DOHH2 (cell line): ENCODE measurements around the gene CDH26.

Experiments
- H3F3A ChIP-seq: fragments of 200-600 bp; sonication (generic), shearing (Covaris generic); 2 replicates; pipeline ENCODE4 v1.6.0; 2016; ENCODE audit warnings: antibody characterized with exemption, mild to moderate bottlenecking; ENCODE audit not compliant: control insufficient read depth, insufficient read depth
- H3K27ac ChIP-seq: fragments of 200-600 bp; sonication (generic); 2 replicates; pipeline ENCODE4 v1.5.1; 2014; ENCODE audit warnings: low read depth, mild to moderate bottlenecking, low read length, moderate library complexity
- H3K27me3 ChIP-seq: fragments of 200-600 bp; sonication (generic); 2 replicates; pipeline ENCODE4 v1.6.1; 2014; ENCODE audit warnings: mild to moderate bottlenecking, low read length, mixed read lengths; ENCODE audit not compliant: control insufficient read depth
- H3K36me3 ChIP-seq: fragments of 200-600 bp; sonication (generic); 2 replicates; pipeline ENCODE4 v1.6.1; 2014; ENCODE audit warnings: mild to moderate bottlenecking, low read length, moderate library complexity, mixed read lengths; ENCODE audit not compliant: control insufficient read depth
- H3K4me1 ChIP-seq: fragments of 200-600 bp; sonication (generic); 2 replicates; pipeline ENCODE4 v1.6.1; 2014; ENCODE audit warnings: mild to moderate bottlenecking, low read length, mixed read lengths; ENCODE audit not compliant: control insufficient read depth
- H3K4me2 ChIP-seq: fragments of 200-600 bp; sonication (generic); 2 replicates; pipeline ENCODE4 v1.6.0; 2014; ENCODE audit warnings: mild to moderate bottlenecking, low read length, moderate library complexity
- H3K4me3 ChIP-seq: fragments of 200-600 bp; sonication (generic); 2 replicates; pipeline ENCODE4 v1.5.1; 2014; ENCODE audit warnings: mild to moderate bottlenecking, low read length, mixed read lengths
- H3K79me2 ChIP-seq: fragments of 200-600 bp; sonication (generic); 2 replicates; pipeline ENCODE4 v1.6.1; 2014; ENCODE audit warnings: mild to moderate bottlenecking, low read length, mixed read lengths; ENCODE audit not compliant: control insufficient read depth
- H3K9me2 ChIP-seq: fragments of 200-600 bp; sonication (generic); replicated peaks from 2 replicates; pipeline ENCODE4 v1.6.1; 2014; ENCODE audit warnings: mild to moderate bottlenecking, low read length, mixed read lengths; ENCODE audit not compliant: control insufficient read depth
- H3K9me3 ChIP-seq: fragments of 200-600 bp; sonication (generic); 2 replicates; pipeline ENCODE4 v1.6.1; 2014; ENCODE audit warnings: antibody characterized with exemption, low read length, mixed read lengths; ENCODE audit not compliant: control insufficient read depth, insufficient read depth
- H4K20me1 ChIP-seq: fragments of 200-600 bp; sonication (generic); 2 replicates; pipeline ENCODE4 v1.6.0; 2014; ENCODE audit warnings: low read depth, mild to moderate bottlenecking, antibody characterized with exemption, low read length, moderate library complexity; ENCODE audit not compliant: control insufficient read depth, insufficient read depth
- CTCF ChIP-seq: fragments of 200-600 bp; sonication (generic); IDR thresholded peaks from one replicate; pipeline ENCODE4 v1.5.1; 2014; ENCODE audit warnings: antibody characterized with exemption, mild to moderate bottlenecking, low read depth, low read length; ENCODE audit not compliant: poor library complexity, severe bottlenecking
- EZH2phosphoT487 ChIP-seq: fragments of 200-600 bp; sonication (generic); IDR thresholded peaks from 2 replicates; pipeline ENCODE4 v1.6.1; 2017; ENCODE audit warnings: borderline replicate concordance, mild to moderate bottlenecking, antibody characterized with exemption, low read length, moderate library complexity, mixed read lengths

CDH26 gene

GRCh38 chr20:59985864-59986263 lies 27.6 kb downstream of the CDH26 start:
- H3K4me2 ChIP-seq, result no peak overlapping the region
- no peaks in the 10 kb centered on the region for H4K20me1 ChIP-seq
- H3K36me3 ChIP-seq, result no peaks in the 10 kb centered on the region
- H3K79me2 ChIP-seq, result no peaks in the 10 kb centered on the region
- H3K27me3 ChIP-seq, result no peaks in the 10 kb centered on the region
- H3K27ac ChIP-seq, result no peak overlapping the region
- no peaks in the 10 kb centered on the region for H3K4me1 ChIP-seq
- no peaks in the 10 kb centered on the region for H3K9me2 ChIP-seq
- peak; percentile 22 for TF ChIP-seq CTCF
- no peak for TF ChIP-seq EZH2phosphoT487
- H3K9me3 ChIP-seq, result no peaks in the 10 kb centered on the region
- no peak overlapping the region for H3K4me3 ChIP-seq
- no peaks in the 10 kb centered on the region for H3F3A ChIP-seq

- Histone ChIP-seq H3K79me2 (no peaks in the 10 kb centered on the region), H3K9me3 (no peaks in the 10 kb centered on the region), H3K9me2 (no peaks in the 10 kb centered on the region), H4K20me1 (no peaks in the 10 kb centered on the region), H3K4me3 (no peak overlapping the region), H3K27me3 (no peaks in the 10 kb centered on the region), H3K4me1 (no peaks in the 10 kb centered on the region), H3K4me2 (no peak overlapping the region), H3K27ac (no peak overlapping the region), H3F3A (no peaks in the 10 kb centered on the region), H3K36me3 (no peaks in the 10 kb centered on the region)
- no peak for TF ChIP-seq CTCF
- no peak for TF ChIP-seq EZH2phosphoT487
These were observed 28.9 kb downstream of the CDH26 start for GRCh38 chr20:59987135-59987534.

- no peak for TF ChIP-seq EZH2phosphoT487
- no peak for TF ChIP-seq CTCF
- Histone ChIP-seq H3K4me3 (no peak overlapping the region), H3K9me2 (no peaks in the 10 kb centered on the region), H3K9me3 (no peaks in the 10 kb centered on the region), H3K27ac (no peak overlapping the region), H3F3A (no peaks in the 10 kb centered on the region), H3K36me3 (no peaks in the 10 kb centered on the region), H3K4me2 (no peak overlapping the region), H3K79me2 (no peaks in the 10 kb centered on the region), H3K27me3 (no peaks in the 10 kb centered on the region), H4K20me1 (no peaks in the 10 kb centered on the region), H3K4me1 (no peaks in the 10 kb centered on the region)
These were observed 29.9 kb downstream of the CDH26 start for GRCh38 chr20:59988141-59988540.
